Mucosa of rectum (tissue), 2 donors: Measurements from ENCODE around the gene COG6.

ENCODE experiments used
- H3K27ac ChIP-seq, 2 donors: one replicate each; pipeline ENCODE4 v1.7.0; 2013; ENCODE audit warnings: inconsistent platforms in 2 of 2, low read depth in 2 of 2, low read length in 2 of 2
- H3K27me3 ChIP-seq, 2 donors: one replicate each; pipeline ENCODE4 v1.7.0; 2013; ENCODE audit warnings: low read length in 2 of 2; ENCODE audit not compliant: control insufficient read depth in 2 of 2, insufficient read depth in 2 of 2
- H3K36me3 ChIP-seq, 2 donors: one replicate each; pipeline ENCODE4 v1.7.0; 2013; ENCODE audit warnings: low read length in 2 of 2; ENCODE audit not compliant: control insufficient read depth in 2 of 2, insufficient read depth in 2 of 2
- H3K4me1 ChIP-seq, 2 donors: one replicate each; pipeline ENCODE4 v1.7.0; 2013; ENCODE audit warnings: low read length in 2 of 2, mild to moderate bottlenecking in 1 of 2; ENCODE audit not compliant: control insufficient read depth in 2 of 2, insufficient read depth in 2 of 2
- H3K4me3 ChIP-seq, 2 donors: one replicate each; pipeline ENCODE4 v1.7.0; 2013; ENCODE audit warnings: low read length in 2 of 2
- H3K9ac ChIP-seq, 2 donors: one replicate each; pipeline ENCODE4 v1.7.0; 2013; ENCODE audit warnings: low read length in 2 of 2, low read depth in 1 of 2, mild to moderate bottlenecking in 1 of 2
- H3K9me3 ChIP-seq, 2 donors: one replicate each; pipeline ENCODE4 v1.7.0; 2013; ENCODE audit warnings: low read length in 2 of 2; ENCODE audit not compliant: control insufficient read depth in 2 of 2
- donor health status: healthy.
- donor health status: Normal muscosa, but diverticular disease.

Gene COG6

DNA sequence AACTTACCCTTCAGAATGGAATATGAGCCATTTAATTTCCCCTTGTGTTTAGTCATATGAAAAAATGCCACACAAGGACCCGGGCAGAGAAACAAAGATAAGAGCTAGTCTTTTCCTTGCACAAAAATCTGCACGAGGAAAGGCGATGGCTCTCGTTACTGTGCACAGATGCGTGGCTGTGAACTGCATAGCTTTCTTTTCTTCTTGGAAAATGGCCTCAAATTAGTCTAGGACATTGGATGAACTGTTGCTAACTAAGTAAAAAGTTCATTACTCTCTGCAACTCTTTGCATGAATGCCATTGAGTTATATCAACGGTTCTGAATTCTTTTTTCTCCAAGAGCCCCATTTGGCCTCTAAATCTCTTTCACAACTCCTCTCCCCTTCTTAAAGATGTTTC lies 125.2 kb downstream of the COG6 start:
- no peaks in the 10 kb centered on the region for H3K36me3 ChIP-seq
- no peaks in the 10 kb centered on the region for H3K27me3 ChIP-seq
- H3K4me3 ChIP-seq, result no peak overlapping the region
- H3K9me3 ChIP-seq, result no peaks in the 10 kb centered on the region
- no peaks in the 10 kb centered on the region for H3K4me1 ChIP-seq
- no peak overlapping the region for H3K9ac ChIP-seq
- H3K27ac ChIP-seq, result no peak overlapping the region

GRCh38 chr13:39781381-39781780 lies 125.9 kb downstream of the COG6 start:
- Histone ChIP-seq H3K4me1 (no peaks in the 10 kb centered on the region), H3K27me3 (no peaks in the 10 kb centered on the region), H3K4me3 (no peak overlapping the region), H3K36me3 (no peaks in the 10 kb centered on the region), H3K27ac (no peak overlapping the region), H3K9ac (no peak overlapping the region), H3K9me3 (no peaks in the 10 kb centered on the region)

DNA sequence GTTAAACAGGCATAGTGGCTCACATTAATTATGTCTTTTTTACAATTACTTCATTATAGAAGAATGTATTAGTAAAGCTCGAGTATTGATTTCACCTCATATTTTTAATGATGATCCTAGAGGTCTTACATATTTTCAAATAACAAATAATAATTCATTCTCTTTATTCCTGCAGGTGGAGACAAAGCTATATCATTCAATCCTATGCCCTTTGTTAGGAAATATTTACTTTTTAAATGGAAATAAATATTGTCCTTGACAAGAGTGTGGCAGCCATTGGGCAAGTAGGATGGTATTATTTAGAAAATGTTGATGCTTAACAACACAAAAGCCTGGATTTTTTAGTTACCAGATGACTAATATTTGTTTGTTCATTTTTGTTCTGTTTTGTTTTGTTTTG lies 127.6 kb downstream of the COG6 start:
- Histone ChIP-seq H3K27ac (no peak overlapping the region), H3K9me3 (no peaks in the 10 kb centered on the region), H3K9ac (no peak overlapping the region), H3K27me3 (no peaks in the 10 kb centered on the region), H3K4me3 (no peak overlapping the region), H3K4me1 (no peaks in the 10 kb centered on the region), H3K36me3 (no peaks in the 10 kb centered on the region)

DNA sequence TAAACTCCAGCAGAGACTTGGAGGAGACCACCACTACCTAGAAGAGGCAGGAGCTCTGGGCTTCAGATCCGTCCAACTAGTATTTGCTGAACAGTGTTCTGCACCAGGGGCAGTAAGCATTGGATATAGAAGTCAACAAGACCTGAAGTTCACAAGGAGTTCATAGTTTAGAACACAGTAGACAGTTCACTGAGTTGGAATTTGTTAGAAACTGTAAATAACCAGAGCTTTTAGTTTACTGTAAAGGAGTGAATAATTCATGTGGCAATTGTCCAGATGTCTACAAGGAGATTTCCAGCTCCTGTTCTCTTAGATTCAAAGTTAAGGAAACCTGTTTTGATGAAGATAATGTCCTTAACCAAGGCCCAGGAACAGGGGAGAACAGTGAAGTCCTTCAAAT lies 128.9 kb downstream of the COG6 start:
- no peak overlapping the region for H3K9ac ChIP-seq
- no peaks in the 10 kb centered on the region for H3K36me3 ChIP-seq
- H3K4me3 ChIP-seq, result no peak overlapping the region
- no peaks in the 10 kb centered on the region for H3K4me1 ChIP-seq
- no peak overlapping the region for H3K27ac ChIP-seq
- H3K27me3 ChIP-seq, result no peaks in the 10 kb centered on the region
- H3K9me3 ChIP-seq, result peaks cover 0 to under 1% of the 10 kb centered on the region in 2 donors

GRCh38 chr13:39786091-39786490 lies 130.6 kb downstream of the COG6 start:
- peaks cover 0 to 3% of the 10 kb centered on the region in 2 donors for H3K9me3 ChIP-seq
- no peaks in the 10 kb centered on the region for H3K4me1 ChIP-seq
- no peak overlapping the region for H3K4me3 ChIP-seq
- no peak overlapping the region for H3K27ac ChIP-seq
- no peaks in the 10 kb centered on the region for H3K27me3 ChIP-seq
- no peak overlapping the region for H3K9ac ChIP-seq
- no peaks in the 10 kb centered on the region for H3K36me3 ChIP-seq

GRCh38 chr13:39787086-39787487 lies 131.6 kb downstream of the COG6 start:
- H3K27me3 ChIP-seq, result no peaks in the 10 kb centered on the region
- H3K4me1 ChIP-seq, result no peaks in the 10 kb centered on the region
- no peaks in the 10 kb centered on the region for H3K36me3 ChIP-seq
- H3K9ac ChIP-seq, result no peak overlapping the region
- H3K4me3 ChIP-seq, result no peak overlapping the region
- no peak overlapping the region for H3K27ac ChIP-seq
- H3K9me3 ChIP-seq, result peaks cover 0 to 3% of the 10 kb centered on the region in 2 donors

DNA sequence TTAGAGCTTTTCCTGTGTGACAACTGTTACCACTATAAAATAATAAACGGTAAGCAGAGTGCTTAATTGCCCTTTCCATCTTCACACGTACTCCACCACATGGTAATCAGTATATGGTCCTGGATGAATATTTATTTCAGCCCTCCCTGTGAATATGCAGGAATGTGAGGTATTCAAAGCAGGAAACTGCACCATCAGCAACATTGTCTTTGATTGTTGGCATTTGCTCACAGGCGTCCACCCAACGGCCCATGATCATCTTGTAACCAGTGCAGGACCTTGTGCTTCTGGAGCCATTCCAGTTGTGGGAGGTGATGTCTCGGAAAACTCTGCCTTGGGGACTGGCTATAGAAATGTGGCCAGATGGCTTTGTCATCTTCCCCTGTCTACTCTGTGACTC lies 132.6 kb downstream of the COG6 start:
- H3K4me1 ChIP-seq, result no peaks in the 10 kb centered on the region
- no peak overlapping the region for H3K27ac ChIP-seq
- H3K36me3 ChIP-seq, result no peaks in the 10 kb centered on the region
- H3K9ac ChIP-seq, result no peak overlapping the region
- peaks cover 0 to 3% of the 10 kb centered on the region in 2 donors for H3K9me3 ChIP-seq
- no peaks in the 10 kb centered on the region for H3K27me3 ChIP-seq
- no peak overlapping the region for H3K4me3 ChIP-seq

DNA sequence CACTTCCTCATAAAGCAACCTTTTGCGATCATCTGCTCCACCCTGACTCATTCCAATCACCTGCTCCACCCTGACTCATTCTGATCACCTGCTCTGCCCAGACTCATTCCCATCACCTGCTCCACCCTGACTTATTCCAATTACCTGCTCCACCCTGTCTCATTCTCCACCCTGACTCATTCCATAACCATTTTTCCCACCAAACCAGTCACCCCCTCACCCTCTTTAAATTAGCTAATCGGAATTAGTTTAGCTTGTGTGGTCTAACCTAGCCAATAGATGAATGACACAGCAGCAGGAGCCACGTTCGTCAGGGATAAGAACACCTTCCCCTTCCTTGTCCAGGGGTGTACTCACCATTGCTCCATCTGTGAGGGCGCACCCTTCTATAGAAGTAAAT lies 134.0 kb downstream of the COG6 start:
- H3K36me3 ChIP-seq, result no peaks in the 10 kb centered on the region
- no peak overlapping the region for H3K4me3 ChIP-seq
- no peak overlapping the region for H3K9ac ChIP-seq
- no peaks in the 10 kb centered on the region for H3K27me3 ChIP-seq
- H3K9me3 ChIP-seq, result peaks cover 0 to 3% of the 10 kb centered on the region in 2 donors
- H3K27ac ChIP-seq, result no peak overlapping the region
- H3K4me1 ChIP-seq, result no peaks in the 10 kb centered on the region
